ENCODE measurements around the gene HSPA2. TPM values are rescaled to one million over a fixed set of nuclear protein-coding genes. Genes with fewer than 3 reads are reported as not detected.

HSPA2 gene
- total RNA-seq, 1 donor from 2014 or later, result 23.9 TPM

DNA sequence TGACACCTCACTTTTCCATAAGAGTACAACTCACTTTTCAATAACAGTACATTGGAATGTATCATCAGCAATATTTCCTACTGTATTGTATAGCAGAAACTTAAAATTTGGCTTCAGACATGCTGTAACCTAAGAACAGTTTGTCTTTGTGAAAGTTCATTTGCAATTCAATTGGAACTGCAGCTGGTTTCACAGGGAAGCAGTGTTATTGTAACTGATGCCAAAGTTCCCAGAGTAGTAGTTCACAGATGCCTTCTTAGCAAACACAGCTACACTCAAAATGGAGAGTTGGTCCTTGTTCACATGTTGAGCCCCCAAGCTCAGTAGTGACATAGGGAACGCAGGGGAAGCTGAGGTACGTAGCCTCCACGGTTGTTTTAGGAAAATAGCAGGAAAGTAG, 32.6 kb downstream of the HSPA2 start:
- H3K4me3 ChIP-seq (ENCODE audit: low read depth, low read length), result no peak overlapping the region
- TF ChIP-seq, protein P1, sequence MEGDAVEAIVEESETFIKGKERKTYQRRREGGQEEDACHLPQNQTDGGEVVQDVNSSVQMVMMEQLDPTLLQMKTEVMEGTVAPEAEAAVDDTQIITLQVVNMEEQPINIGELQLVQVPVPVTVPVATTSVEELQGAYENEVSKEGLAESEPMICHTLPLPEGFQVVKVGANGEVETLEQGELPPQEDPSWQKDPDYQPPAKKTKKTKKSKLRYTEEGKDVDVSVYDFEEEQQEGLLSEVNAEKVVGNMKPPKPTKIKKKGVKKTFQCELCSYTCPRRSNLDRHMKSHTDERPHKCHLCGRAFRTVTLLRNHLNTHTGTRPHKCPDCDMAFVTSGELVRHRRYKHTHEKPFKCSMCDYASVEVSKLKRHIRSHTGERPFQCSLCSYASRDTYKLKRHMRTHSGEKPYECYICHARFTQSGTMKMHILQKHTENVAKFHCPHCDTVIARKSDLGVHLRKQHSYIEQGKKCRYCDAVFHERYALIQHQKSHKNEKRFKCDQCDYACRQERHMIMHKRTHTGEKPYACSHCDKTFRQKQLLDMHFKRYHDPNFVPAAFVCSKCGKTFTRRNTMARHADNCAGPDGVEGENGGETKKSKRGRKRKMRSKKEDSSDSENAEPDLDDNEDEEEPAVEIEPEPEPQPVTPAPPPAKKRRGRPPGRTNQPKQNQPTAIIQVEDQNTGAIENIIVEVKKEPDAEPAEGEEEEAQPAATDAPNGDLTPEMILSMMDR (conservative IDR thresholded peaks at IDR 0.05; ENCODE audit: low read depth, low read length), result no peak
- DNase-seq (ENCODE audit: low read depth), result no peak

DNA sequence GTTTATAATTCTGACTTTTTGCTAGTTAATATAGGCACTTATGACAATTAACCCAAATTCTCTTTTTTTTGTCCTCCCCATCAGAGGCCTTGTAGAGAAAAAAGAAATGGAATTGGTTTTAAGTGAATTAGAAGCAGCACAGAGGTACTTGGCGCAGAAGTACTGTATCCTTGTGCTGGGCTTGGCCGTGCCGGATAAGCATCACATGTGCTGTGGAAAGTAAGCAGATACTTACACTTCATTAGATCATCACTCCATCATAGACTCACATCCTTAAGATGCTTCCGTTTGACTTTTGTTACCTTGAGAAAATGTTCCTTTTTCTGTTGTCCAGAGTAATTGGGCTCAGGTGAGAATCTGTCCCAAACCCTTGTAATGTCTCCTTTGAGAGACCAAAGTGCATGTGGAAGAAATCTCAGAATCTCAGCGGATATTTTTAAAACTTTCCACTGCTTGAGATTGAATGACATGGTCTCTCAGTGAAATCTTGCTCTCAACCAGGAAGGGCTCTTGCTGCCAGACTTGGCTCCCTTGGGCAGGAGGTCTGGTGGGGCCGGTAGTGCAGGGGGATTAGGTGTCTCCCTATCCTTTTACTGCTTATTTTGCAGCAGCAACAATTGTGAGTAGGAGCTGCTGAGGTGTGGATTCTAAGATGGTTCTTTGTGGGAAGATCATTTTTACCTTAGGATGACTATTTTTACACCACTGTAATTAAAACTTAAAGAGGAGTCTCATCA, 34.0 kb downstream of the HSPA2 start:
- no peak for DNase-seq (ENCODE audit: low read depth)
- no peak overlapping the region for H3K4me3 ChIP-seq (ENCODE audit: low read depth, low read length)
- TF ChIP-seq, protein P1 (conservative IDR thresholded peaks at IDR 0.05; ENCODE audit: low read depth, low read length), result no peak

DNA sequence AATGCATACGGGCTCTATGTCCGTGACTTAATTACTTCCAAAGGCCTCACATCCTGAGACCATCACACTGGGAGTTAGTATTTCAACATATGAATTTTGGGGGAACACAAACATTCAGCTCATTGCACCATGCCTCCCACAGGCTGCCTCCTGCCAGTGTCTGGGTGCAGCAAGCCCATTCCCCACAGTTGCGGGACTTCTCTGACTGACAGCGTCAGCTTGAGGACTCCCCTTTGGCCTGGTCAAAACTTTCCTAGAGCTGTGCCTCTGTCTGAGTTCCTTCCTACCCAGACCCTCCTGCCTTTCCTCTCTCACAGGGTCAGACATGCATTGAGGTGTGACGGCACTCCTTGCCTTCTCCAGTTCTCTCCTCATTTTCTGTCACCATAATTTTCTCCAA, 36.7 kb downstream of the HSPA2 start:
- H3K4me3 ChIP-seq (ENCODE audit: low read depth, low read length), result no peak overlapping the region
- no peak for DNase-seq (ENCODE audit: low read depth)

DNA sequence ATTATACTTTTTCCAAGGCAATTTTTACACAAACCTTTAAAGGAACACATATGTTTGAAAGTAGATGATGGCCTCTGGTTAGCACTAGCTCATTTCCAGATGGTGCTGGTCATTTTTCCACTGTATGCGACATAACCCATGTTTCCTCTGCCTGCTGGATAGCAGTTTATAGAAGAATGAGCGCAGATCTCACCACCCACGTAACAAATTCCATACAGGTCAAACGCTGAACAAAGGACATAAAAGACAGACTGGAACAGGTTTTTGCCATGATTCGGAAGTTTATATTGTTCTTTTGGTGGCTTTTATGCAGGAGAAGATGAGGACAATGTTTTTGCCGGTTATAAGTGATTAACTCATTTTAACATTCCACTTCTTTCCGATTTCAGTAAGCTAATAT, 39.9 kb downstream of the HSPA2 start:
- no peak for DNase-seq (ENCODE audit: low read depth)
- TF ChIP-seq, protein P1 (conservative IDR thresholded peaks at IDR 0.05; ENCODE audit: low read depth, low read length), result no peak

More for the DNA sequence above, 36.7 kb downstream of the HSPA2 start:
- TF ChIP-seq, protein P1 (conservative IDR thresholded peaks at IDR 0.05; ENCODE audit: low read depth, low read length), result no peak

DNA sequence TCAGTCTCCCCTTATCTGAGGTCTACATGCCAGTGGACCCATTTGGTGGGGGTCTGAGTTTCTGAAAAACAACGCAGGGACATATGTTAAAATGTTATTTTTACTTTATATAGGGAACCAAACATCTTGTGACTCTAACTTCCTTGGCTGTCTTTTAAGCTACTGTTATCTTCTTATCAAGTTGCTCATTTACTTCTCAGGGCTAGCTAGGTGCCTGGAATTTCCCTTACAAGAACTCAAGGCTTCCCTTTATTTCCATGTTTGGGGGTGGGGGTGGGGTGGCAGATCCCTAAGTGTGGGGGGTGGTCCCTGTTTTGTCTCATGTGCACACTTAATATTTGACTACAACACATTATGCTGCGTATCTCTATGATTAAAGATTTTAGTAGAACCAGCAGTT, 40.8 kb downstream of the HSPA2 start:
- TF ChIP-seq, protein P1 (conservative IDR thresholded peaks at IDR 0.05; ENCODE audit: low read depth, low read length), result no peak

More for the DNA sequence above, 39.9 kb downstream of the HSPA2 start:
- no peak overlapping the region for H3K4me3 ChIP-seq (ENCODE audit: low read depth, low read length)

DNA sequence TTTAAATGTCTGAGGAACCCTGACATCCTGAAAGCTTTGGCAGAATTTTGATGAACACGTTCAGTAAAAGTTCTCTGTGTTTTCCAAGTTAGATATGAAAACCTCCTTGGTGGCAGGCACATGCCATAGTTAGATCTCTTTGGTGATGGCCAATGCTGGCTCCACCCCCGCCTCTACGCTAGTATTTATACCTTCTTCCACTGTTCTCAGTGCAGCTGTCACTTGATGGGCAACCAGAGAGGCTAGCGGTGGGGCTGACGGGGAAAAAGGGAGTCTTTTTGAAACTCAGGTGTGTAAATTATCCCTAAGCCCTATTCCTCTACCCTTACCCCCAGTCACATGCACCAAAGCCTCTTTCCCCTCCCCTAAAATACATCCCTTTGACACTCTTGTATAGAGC, 41.3 kb downstream of the HSPA2 start:
- H3K4me3 ChIP-seq (ENCODE audit: low read depth, low read length), result no peak overlapping the region
- DNase-seq (ENCODE audit: low read depth), result no peak
- TF ChIP-seq, protein P1 (conservative IDR thresholded peaks at IDR 0.05; ENCODE audit: low read depth, low read length), result no peak

More for the DNA sequence above, 40.8 kb downstream of the HSPA2 start:
- no peak for DNase-seq (ENCODE audit: low read depth)
- no peak overlapping the region for H3K4me3 ChIP-seq (ENCODE audit: low read depth, low read length)

DNA sequence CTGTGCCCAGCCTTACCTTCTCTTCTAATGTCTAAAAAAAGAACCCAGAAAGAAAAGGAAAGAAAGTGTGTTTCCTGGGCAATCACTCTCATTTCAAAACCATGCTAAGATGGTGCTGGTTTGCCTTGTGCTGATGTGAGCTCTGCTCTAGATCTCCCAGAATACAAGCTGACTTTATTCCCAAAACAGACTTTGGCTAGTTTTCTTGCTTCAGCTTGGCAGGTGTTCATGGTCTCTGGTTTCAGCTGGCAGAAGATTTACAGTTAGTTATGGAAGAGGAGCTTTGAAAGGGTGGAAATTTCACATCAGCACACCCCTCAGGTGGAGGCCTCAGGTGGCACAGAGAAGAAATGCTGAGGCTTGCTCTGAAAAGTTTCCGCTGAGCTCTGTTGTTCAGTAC, 43.6 kb downstream of the HSPA2 start:
- DNase-seq (ENCODE audit: low read depth), result no peak
- H3K4me3 ChIP-seq (ENCODE audit: low read depth, low read length), result no peak overlapping the region
- TF ChIP-seq, protein P1 (conservative IDR thresholded peaks at IDR 0.05; ENCODE audit: low read depth, low read length), result no peak

Measured in epithelial cell of proximal tubule (primary cell).